ENCODE results near the gene ARID5A. TPM values are rescaled to one million over a fixed set of nuclear protein-coding genes. Genes with fewer than 3 reads are reported as not detected.

The ARID5A gene
- total and polyA plus RNA-seq, 2 experiments from 2014 or later: 5.5 to 7.7 TPM

DNA sequence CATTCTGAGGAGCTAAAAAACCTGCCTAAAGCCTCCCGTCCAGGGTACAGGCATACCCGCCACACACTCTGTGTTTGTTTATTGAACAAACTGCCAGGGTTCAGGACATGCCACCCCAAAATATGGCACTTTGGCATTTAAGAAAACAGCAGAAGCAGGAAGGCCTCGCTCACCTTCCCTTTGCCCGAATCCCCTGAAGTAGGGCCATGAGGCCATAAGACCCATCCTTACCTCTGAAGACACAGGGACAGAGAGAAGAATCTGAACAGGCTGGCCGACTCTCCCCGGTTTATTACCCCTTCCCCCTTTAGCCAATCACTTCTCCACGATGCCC, 29.7 kb upstream of the ARID5A start:
- no peak overlapping the region for H3K27ac Mint-ChIP-seq
- peaks cover 20% of the 10 kb centered on the region for H3K4me1 Mint-ChIP-seq
- H3K4me3 Mint-ChIP-seq: no peak overlapping the region
- peaks cover 5% of the 10 kb centered on the region; the same call in 2 of the 3 replicates for H3K9me3 Mint-ChIP-seq
- Histone ChIP-seq H3F3A (replicated peaks; ENCODE audit: low read depth) (0 out of 2 replicates have a peak, but pooled peaks cover 2% of the 10 kb centered on the region), H3K4me1 (ENCODE audit: insufficient read depth) (peaks cover 3% of the 10 kb centered on the region; the same call in 1 of the 2 replicates), H3K4me2 (no peak overlapping the region), H3K79me2 (replicated peaks; ENCODE audit: insufficient read depth) (no peaks in the 10 kb centered on the region), H3K9me2 (ENCODE audit: insufficient read depth) (no peaks in the 10 kb centered on the region), H3K27ac (ENCODE audit: low read depth) (no peak overlapping the region), H3K27me3 (ENCODE audit: insufficient read depth) (peaks cover 10% of the 10 kb centered on the region), H2AFZ (no peak overlapping the region), H3K36me3 (ENCODE audit: insufficient read depth) (no peaks in the 10 kb centered on the region; the same call in 1 of the 2 replicates), H4K20me1 (replicated peaks; ENCODE audit: insufficient read depth) (no peaks in the 10 kb centered on the region), H3K4me3 (no peak overlapping the region)
- H3K27me3 Mint-ChIP-seq (ENCODE audit: insufficient read depth, low read depth, poor library complexity): peaks cover 24% of the 10 kb centered on the region
- ATAC-seq (no peak), DNase-seq (ENCODE audit: low spot score) (no peak)
- H3K36me3 Mint-ChIP-seq (ENCODE audit: low read depth): no peaks in the 10 kb centered on the region
- TF ChIP-seq, protein P1, sequence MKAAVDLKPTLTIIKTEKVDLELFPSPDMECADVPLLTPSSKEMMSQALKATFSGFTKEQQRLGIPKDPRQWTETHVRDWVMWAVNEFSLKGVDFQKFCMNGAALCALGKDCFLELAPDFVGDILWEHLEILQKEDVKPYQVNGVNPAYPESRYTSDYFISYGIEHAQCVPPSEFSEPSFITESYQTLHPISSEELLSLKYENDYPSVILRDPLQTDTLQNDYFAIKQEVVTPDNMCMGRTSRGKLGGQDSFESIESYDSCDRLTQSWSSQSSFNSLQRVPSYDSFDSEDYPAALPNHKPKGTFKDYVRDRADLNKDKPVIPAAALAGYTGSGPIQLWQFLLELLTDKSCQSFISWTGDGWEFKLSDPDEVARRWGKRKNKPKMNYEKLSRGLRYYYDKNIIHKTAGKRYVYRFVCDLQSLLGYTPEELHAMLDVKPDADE (IDR thresholded peaks at IDR 0.05): no peak
- TF ChIP-seq ZNF114 (CRISPR knock-in tag; IDR thresholded peaks at IDR 0.05) (no peak), NANOG (IDR thresholded peaks at IDR 0.05; ENCODE audit: borderline replicate concordance) (no peak), ZNF331 (CRISPR knock-in tag; IDR thresholded peaks at IDR 0.05; ENCODE audit: low read depth) (no peak), JUNB (IDR thresholded peaks at IDR 0.05; ENCODE audit: unreplicated experiment) (no peak)
- TF ChIP-seq, protein P2, sequence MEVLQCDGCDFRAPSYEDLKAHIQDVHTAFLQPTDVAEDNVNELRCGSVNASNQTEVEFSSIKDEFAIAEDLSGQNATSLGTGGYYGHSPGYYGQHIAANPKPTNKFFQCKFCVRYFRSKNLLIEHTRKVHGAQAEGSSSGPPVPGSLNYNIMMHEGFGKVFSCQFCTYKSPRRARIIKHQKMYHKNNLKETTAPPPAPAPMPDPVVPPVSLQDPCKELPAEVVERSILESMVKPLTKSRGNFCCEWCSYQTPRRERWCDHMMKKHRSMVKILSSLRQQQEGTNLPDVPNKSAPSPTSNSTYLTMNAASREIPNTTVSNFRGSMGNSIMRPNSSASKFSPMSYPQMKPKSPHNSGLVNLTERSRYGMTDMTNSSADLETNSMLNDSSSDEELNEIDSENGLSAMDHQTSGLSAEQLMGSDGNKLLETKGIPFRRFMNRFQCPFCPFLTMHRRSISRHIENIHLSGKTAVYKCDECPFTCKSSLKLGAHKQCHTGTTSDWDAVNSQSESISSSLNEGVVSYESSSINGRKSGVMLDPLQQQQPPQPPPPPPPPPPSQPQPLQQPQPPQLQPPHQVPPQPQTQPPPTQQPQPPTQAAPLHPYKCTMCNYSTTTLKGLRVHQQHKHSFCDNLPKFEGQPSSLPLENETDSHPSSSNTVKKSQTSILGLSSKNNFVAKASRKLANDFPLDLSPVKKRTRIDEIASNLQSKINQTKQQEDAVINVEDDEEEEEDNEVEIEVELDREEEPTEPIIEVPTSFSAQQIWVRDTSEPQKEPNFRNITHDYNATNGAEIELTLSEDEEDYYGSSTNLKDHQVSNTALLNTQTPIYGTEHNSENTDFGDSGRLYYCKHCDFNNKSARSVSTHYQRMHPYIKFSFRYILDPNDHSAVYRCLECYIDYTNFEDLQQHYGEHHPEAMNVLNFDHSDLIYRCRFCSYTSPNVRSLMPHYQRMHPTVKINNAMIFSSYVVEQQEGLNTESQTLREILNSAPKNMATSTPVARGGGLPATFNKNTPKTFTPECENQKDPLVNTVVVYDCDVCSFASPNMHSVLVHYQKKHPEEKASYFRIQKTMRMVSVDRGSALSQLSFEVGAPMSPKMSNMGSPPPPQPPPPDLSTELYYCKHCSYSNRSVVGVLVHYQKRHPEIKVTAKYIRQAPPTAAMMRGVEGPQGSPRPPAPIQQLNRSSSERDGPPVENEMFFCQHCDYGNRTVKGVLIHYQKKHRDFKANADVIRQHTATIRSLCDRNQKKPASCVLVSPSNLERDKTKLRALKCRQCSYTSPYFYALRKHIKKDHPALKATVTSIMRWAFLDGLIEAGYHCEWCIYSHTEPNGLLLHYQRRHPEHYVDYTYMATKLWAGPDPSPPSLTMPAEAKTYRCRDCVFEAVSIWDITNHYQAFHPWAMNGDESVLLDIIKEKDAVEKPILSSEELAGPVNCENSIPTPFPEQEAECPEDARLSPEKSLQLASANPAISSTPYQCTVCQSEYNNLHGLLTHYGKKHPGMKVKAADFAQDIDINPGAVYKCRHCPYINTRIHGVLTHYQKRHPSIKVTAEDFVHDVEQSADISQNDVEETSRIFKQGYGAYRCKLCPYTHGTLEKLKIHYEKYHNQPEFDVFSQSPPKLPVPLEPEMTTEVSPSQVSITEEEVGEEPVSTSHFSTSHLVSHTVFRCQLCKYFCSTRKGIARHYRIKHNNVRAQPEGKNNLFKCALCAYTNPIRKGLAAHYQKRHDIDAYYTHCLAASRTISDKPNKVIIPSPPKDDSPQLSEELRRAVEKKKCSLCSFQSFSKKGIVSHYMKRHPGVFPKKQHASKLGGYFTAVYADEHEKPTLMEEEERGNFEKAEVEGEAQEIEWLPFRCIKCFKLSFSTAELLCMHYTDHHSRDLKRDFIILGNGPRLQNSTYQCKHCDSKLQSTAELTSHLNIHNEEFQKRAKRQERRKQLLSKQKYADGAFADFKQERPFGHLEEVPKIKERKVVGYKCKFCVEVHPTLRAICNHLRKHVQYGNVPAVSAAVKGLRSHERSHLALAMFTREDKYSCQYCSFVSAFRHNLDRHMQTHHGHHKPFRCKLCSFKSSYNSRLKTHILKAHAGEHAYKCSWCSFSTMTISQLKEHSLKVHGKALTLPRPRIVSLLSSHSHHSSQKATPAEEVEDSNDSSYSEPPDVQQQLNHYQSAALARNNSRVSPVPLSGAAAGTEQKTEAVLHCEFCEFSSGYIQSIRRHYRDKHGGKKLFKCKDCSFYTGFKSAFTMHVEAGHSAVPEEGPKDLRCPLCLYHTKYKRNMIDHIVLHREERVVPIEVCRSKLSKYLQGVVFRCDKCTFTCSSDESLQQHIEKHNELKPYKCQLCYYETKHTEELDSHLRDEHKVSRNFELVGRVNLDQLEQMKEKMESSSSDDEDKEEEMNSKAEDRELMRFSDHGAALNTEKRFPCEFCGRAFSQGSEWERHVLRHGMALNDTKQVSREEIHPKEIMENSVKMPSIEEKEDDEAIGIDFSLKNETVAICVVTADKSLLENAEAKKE (CRISPR knock-in tag; IDR thresholded peaks at IDR 0.05): no peak
